Measurements from ENCODE around the gene SMARCD3. TPM values are rescaled to one million over a fixed set of nuclear protein-coding genes. Genes with fewer than 3 reads are reported as not detected.

Gene SMARCD3
- polyA plus RNA-seq, 3 donors from 2014 or later, result 1.2 to 3.9 (median 2.6) TPM

DNA sequence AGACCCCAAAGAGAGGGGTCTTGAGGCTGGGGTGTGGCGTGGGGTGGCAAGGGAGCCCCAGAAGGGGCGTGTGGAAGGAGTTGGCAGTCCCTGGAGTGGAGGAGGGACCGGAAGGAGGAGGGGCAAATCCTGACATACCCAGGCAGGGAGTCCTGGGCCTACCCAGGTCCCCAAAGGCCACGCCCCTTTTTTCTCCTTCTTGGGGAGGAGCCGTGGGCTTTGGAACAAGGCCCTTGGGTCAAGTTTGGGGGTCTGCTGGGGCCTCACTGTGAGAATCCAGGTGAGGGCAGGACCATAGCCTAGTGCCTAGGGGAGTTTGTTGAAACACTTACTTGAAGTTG lies 1.2 kb upstream of the SMARCD3 start:
- H3K27ac Mint-ChIP-seq, result no peak overlapping the region
- H3K4me1 Mint-ChIP-seq, result peaks cover 30 to 36% of the 10 kb centered on the region in 2 donors
- no peaks in the 10 kb centered on the region for H3K36me3 Mint-ChIP-seq
- peak overlapping the region; percentile 62 to 88 (median 83) for H3K4me3 Mint-ChIP-seq
- H3K27me3 Mint-ChIP-seq (ENCODE audit: low read depth in 3 of 3), result peaks cover 16 to 22% (median 20%) of the 10 kb centered on the region in 3 donors
- no peak for DNase-seq
- no peaks in the 10 kb centered on the region for H3K9me3 Mint-ChIP-seq

DNA sequence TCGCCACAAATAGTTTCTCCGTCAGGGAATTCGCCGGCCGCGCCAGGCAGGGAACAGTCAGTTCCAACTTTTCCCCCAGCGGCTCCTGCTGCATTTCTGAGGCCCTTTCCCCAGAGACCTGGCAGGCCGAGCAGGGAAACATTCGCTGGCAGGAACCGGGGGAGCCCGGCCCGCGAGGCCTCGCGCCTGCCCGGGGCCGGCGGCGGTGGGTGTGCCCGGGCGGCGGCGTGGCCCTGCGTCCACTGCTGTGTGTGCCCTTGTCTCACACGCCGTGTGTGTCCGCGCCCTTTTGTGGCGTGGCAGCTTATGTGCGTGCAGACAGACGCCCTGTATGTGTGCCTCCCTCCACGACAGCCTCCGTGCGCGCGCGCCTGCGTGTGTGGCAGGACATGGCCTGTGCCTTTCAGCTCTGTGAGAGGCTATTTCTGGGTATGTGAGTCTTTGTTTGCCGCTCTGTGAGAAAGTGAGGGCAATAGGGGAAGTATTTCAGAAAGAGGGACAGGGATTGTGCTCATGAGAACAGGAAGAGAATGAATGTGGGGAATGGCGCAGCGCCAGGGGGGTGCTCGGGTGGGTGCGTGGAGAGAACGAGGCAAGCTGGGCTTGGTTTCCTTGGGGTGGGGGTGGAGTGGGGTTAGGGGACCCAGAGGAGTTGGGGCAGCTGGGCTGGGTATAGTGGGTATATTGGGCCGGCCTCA lies 689 bp upstream of the SMARCD3 start:
- Mint-ChIP-seq H3K4me1 (peaks cover 35 to 42% of the 10 kb centered on the region in 2 donors), H3K9me3 (no peaks in the 10 kb centered on the region), H3K27ac (peak overlapping the region in 2 of 6 donors; percentile 30 to 64), H3K36me3 (no peaks in the 10 kb centered on the region), H3K4me3 (peak overlapping the region; percentile 62 to 85 (median 76)), H3K27me3 (ENCODE audit: low read depth in 3 of 3) (peaks cover 18 to 20% (median 20%) of the 10 kb centered on the region in 3 donors)
- DNase-seq, result peak in 2 of 3 donors; percentile 30 to 36

DNA sequence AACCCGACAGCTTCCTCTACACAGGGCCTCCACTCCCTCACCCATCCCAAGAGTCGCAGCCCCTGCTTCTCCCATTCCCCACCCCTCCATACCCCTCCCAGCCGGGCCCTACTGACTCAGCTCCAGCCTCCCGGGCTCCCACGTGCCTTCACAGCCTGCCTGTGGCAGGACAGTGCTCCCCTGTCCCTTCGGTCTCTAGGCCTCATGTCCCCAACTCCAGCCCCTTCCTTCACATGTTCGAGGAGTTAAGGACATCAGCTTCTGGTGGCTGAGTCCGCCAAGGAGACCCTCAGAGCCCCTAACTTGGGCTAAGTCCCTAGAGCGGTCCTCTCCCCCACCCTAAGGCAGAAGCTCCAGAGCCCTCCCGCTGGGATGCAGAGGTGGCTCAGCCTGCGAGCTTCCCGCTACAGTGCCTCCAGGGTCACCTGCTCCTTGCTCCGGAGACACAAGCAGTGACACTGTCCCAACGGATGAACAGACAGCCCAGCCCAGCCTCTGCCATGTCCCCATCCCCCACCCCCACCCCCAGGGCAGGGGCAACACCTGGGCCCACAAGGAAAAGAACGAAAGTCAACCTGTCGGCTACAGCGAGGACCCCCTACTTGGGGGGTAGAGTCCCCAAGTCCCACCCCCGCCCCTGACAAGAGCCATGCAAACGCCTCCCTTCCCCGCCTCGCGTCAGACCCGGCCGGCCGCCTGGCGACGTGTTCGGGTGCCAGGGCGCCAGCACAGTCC lies 716 bp downstream of the SMARCD3 start:
- Mint-ChIP-seq H3K4me3 (peak overlapping the region; percentile 76 to 90 (median 84)), H3K27ac (no peak overlapping the region), H3K9me3 (no peaks in the 10 kb centered on the region), H3K27me3 (ENCODE audit: low read depth in 3 of 3) (peaks cover 18 to 28% (median 20%) of the 10 kb centered on the region in 3 donors), H3K4me1 (peaks cover 49 to 56% of the 10 kb centered on the region in 2 donors), H3K36me3 (no peaks in the 10 kb centered on the region)
- no peak for DNase-seq

DNA sequence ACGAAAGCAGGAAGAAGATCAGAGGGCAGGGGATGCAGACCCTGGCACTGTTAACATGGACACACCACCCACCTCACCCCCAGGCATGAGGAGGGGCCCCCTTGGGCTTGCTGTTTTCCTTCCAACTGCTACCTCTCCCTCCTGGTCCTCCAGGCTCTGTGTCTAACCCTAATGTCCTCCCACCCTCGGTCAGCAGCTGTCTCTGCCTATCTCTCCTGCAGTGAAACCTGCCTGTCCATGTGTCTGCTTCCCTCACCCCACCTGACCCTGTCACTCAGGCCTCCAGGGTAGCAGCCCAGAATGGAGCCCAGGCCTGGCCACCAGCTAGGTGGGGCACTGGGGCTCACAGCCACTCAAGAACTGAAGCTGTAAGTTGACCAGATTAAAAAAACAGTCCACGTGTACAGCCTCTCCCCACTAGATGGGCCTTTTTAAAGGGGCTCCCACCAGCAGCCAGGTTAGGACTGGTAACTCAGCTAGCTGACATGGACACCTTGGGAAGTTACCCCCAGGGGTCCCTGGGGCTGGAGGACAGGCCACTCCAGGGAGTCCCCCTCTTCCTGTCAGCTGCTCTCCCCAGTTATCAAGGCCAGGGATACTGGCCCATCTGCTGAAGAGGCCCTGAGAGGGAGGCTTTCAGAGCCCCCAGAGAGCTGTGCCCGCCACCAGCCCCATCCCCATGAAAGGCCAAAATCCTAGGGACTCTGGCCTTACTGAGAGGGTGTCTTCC lies 1.5 kb downstream of the SMARCD3 start:
- Mint-ChIP-seq H3K9me3 (no peaks in the 10 kb centered on the region), H3K36me3 (no peaks in the 10 kb centered on the region), H3K27ac (no peak overlapping the region)

DNA sequence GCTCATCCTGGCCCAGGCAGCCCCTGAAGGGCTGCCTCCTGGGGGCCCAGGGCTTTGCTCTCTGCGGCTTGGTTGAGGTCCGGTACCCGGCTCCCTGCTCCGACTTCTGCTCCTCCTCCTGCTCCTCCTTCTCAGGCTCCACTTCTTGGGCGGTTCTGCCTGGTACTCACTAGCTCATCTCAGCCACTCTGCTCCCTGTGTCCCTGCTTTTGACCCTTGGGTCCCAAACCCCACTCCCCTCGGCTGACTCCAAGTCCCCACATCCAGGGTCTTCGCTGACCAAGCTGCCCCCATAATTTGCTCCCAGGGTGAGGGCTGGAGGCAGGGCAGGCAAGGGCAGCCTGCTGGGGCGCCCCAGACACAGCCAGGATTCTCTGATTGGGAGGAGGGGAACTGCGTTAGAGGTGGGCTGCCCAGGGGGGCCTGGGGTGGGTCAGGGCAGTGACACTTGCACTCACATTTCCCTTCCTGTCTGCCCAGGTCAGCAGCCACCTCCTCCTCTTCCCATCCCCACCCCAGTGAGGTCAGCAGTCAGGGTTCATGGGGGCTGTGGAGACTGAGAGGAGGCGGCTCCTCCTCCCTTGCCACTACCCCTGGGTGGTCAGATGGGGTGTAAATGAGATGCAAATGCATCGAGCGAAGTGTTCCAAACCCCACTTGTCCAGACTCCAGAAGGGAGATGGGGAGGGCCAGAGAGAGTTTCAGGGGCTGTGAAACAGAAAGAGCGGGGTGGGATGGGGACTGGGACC lies 2.2 kb downstream of the SMARCD3 start:
- Mint-ChIP-seq H3K9me3 (no peaks in the 10 kb centered on the region), H3K4me3 (peak overlapping the region; percentile 35 to 75 (median 61)), H3K4me1 (peaks cover 43 to 54% of the 10 kb centered on the region in 2 donors), H3K27ac (no peak overlapping the region), H3K36me3 (no peaks in the 10 kb centered on the region), H3K27me3 (ENCODE audit: low read depth in 3 of 3) (peaks cover 16 to 21% (median 19%) of the 10 kb centered on the region in 3 donors)
- no peak for DNase-seq

More for the DNA sequence above, 1.5 kb downstream of the SMARCD3 start:
- Mint-ChIP-seq H3K4me3 (peak overlapping the region; percentile 35 to 89 (median 74)), H3K4me1 (peaks cover 44 to 55% of the 10 kb centered on the region in 2 donors), H3K27me3 (ENCODE audit: low read depth in 3 of 3) (peaks cover 16 to 22% (median 19%) of the 10 kb centered on the region in 3 donors)
- DNase-seq, result no peak

DNA sequence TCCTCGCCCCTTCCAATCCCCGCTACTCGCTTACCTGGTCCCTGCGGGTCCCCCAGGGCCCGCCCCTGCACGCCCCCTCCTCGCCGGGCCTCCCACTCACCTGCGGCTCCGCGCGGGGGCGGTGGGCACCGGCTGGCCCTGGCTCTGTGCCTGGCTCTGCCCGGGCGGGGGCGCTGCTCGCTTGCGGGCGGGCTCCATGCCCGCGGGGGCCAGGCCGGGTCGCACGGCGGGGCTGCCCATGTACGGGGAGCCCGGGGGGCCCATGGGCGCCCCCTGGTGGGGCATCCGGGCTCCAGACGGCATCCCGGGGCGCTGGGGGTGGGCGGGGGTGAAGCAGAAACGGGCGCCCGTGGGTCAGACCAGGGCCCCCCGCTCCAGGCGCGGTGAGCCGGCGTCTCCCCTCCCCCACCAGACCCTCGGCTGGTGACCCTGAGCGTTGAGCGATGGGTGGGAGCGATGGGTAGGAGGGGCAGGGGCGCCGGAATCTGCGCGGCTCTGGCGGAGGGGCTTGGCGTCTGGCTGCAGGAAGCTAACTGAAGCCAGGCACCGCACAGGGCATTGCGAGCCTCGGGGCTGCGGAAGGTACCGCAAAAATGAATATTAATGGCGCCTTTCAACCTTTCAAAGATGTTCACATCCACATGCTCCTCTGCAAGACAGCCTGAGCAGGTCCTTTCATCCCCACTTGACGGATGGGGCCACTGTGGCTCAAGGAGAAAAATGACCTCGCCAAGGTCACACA lies 3.0 kb downstream of the SMARCD3 start:
- Mint-ChIP-seq H3K4me1 (peaks cover 35 to 46% of the 10 kb centered on the region in 2 donors), H3K27me3 (ENCODE audit: low read depth in 3 of 3) (peaks cover 12 to 17% (median 17%) of the 10 kb centered on the region in 3 donors), H3K4me3 (peak overlapping the region; percentile 35 to 75 (median 67)), H3K9me3 (no peaks in the 10 kb centered on the region), H3K27ac (no peak overlapping the region), H3K36me3 (no peaks in the 10 kb centered on the region)
- peak; percentile 74 to 75 (median 75) for DNase-seq

DNA sequence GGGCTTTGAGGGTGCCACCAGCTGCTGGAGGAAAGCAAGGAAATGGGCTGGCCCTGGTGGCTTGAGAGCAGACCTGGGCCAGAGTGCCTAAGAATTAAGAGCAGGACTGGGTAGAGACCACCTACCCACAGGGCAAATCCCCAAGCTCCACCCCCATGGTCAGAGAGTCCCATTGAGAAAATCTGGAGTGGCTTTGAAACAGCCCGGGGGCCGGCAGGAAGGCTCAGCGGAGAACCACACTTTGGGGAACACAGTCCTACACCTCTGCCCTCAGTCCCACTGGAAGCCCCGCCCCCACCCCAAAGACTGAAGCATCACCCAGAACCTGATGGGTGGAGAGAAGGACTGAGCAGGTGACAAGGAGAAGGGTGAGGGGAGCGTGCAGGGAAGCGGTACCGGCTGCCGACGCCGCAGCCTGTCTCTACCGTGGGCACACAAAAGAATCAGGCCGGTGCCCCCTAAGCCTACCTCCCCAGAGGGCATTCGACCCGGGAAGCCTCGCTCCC lies 3.6 kb downstream of the SMARCD3 start:
- Mint-ChIP-seq H3K27me3 (ENCODE audit: low read depth in 3 of 3) (peaks cover 7 to 17% (median 15%) of the 10 kb centered on the region in 3 donors), H3K4me1 (peaks cover 33 to 42% of the 10 kb centered on the region in 2 donors), H3K36me3 (no peaks in the 10 kb centered on the region), H3K9me3 (no peaks in the 10 kb centered on the region), H3K4me3 (peak overlapping the region; percentile 60 to 77 (median 68)), H3K27ac (no peak overlapping the region)
- DNase-seq, result no peak

DNA sequence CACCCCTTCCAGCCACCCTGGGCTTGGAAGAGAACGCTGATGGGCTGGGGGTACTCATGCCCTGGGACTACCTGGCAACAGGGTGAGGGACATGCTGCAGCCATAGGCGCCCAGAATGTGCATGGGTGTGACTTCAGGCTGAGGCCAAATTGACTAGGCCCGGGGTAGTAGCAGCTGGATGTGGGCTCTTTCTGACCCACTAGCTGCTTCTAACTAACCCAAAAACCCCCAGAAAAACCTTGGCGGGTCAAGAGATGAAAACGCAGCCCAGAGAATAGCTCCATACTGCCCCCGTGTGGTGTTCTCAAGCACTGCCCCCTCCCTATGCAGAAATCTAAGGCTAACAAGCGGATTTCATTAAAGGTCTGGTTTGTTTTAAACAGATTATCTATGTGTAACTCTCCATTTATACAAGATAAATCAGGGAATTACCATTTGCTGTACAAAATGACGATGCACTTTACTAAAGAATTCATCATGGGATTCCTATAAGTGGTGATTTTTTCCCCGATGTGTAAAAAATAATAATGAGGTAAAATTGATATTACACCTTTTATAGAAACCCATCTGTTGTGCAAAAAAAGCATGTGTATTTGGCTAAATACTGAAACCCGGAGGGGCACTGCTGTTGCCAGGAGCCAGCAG lies 4.2 kb downstream of the SMARCD3 start:
- Mint-ChIP-seq H3K4me3 (peak overlapping the region; percentile 60 to 77 (median 68)), H3K9me3 (no peaks in the 10 kb centered on the region), H3K27ac (peak overlapping the region in 5 of 6 donors; percentile 22 to 73 (median 51)), H3K27me3 (ENCODE audit: low read depth in 3 of 3) (peaks cover 6 to 17% (median 14%) of the 10 kb centered on the region in 3 donors), H3K4me1 (peaks cover 31 to 40% of the 10 kb centered on the region in 2 donors), H3K36me3 (no peaks in the 10 kb centered on the region)
- DNase-seq, result peak; percentile 61 to 64 (median 63)

DNA sequence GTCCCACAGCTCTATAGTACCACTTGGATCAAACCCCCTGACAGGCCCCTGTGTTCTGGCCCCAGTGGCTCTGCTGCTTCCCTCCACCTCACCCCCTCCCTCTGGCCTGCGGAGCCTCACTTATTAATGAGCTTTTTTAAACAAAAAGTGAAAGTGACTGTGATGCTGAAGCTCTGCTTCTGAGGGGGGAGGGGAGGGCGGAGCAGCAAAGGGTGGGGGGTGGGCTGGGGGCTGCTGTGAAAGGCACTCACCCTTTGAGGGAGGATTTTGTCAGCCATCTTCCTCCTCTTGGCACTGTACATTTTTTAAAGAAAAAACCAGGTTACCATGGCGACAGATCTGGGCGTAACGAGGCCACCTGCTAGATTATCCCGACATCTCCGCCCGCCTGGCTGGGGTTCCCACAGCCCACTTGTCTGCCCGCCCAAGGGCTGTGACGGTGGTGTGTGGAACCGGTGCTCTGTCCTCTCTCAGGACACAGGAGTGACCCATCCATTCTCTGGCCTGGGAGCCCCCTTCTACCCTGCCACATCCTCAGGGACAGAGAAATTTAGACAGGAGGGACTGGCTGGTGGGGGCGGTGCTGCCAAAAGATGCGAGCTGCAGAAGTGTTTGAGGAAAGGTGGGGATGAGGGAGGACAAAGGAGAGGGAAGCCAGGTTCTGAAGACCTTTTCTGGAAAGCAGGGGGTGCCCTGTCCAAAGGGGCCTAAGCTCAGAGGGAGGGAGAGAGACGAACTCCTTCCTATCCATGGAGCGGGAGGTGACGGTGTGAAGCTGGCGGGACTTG lies 4.9 kb downstream of the SMARCD3 start:
- Mint-ChIP-seq H3K9me3 (no peaks in the 10 kb centered on the region), H3K27ac (peak overlapping the region in 5 of 6 donors; percentile 51 to 79 (median 61)), H3K4me1 (peaks cover 27 to 38% of the 10 kb centered on the region in 2 donors), H3K36me3 (no peaks in the 10 kb centered on the region), H3K4me3 (peak overlapping the region; percentile 60 to 77 (median 68)), H3K27me3 (ENCODE audit: low read depth in 3 of 3) (peaks cover 4 to 17% (median 13%) of the 10 kb centered on the region in 3 donors)
- peak; percentile 34 to 51 (median 46) for DNase-seq

DNA sequence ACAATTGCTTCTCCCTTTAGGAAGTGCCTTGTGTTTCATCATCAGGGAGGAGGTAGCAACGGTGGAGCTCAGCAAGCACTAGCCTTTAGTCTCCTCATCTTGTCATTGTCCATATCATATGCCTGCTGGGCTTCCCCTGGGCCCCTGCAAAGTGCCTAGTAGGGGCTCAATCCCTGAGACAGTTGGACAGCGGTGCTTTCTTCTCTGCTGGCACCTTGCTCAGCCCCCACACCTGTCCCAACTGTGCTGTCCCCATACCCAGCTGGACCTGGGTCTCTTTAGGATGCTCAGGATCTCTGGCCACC lies 5.5 kb downstream of the SMARCD3 start:
- peaks cover 4 to 16% (median 13%) of the 10 kb centered on the region in 3 donors for H3K27me3 Mint-ChIP-seq (ENCODE audit: low read depth in 3 of 3)
- H3K36me3 Mint-ChIP-seq, result no peaks in the 10 kb centered on the region
- peak overlapping the region in 3 of 6 donors; percentile 28 to 73 (median 62) for H3K27ac Mint-ChIP-seq
- DNase-seq, result no peak
- H3K4me3 Mint-ChIP-seq, result peak overlapping the region in 4 of 5 donors; percentile 67 to 77 (median 70)
- H3K4me1 Mint-ChIP-seq, result peaks cover 22 to 35% of the 10 kb centered on the region in 2 donors
- no peaks in the 10 kb centered on the region for H3K9me3 Mint-ChIP-seq

DNA sequence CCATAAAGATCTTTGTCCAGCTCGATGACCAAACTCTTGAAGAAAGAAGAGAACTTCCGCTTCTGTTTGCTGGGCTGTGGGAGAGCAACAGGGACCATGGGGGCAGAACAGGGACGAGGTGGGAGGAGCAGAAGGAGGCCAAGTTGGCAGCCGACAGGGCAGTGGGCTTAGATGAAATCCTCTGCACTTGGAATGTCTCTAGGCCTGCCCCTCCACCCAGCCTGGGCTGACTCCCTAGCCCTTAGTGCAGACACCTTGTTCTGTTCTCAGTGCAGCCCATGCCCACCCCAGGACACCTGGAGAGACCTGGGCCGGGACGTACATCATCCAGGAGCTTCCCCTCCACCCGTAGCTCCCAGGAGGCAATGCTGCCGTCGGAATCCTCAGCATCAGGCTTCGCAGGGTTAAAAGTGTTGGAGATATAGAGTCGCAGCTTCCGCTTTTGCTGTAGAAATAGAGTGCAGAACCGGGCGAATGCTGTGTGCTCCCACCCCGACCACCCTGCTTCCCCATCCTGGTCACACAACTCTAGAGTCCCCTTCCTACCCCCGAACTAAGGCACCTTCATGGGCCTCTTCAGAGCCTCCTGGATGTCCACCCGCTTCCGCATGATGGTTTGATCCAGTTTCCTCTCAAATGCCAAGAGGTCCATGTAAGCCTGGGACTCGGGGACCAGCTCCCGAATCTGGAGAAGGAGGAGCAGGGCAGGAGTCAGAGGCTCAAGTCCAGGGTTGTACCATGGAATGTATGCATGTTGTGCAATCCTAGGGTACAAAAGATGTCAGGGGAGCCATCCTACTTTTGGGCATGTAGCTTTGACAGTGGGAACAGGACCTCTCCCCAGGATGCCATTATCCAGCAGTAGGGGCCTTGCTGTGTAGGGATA lies 6.1 kb downstream of the SMARCD3 start:
- no peaks in the 10 kb centered on the region for H3K9me3 Mint-ChIP-seq
- peaks cover 22 to 31% of the 10 kb centered on the region in 2 donors for H3K4me1 Mint-ChIP-seq
- H3K27ac Mint-ChIP-seq, result peak overlapping the region in 1 of 6 donors; percentile 12
- peaks cover 4 to 13% (median 12%) of the 10 kb centered on the region in 3 donors for H3K27me3 Mint-ChIP-seq (ENCODE audit: low read depth in 3 of 3)
- no peak for DNase-seq
- H3K4me3 Mint-ChIP-seq, result no peak overlapping the region
- H3K36me3 Mint-ChIP-seq, result no peaks in the 10 kb centered on the region
